Panc1 (cell line): ENCODE results near the gene TMPRSS13.

Experiments used
- CTCF ChIP-seq: fragments of 450-650 bp; IDR thresholded peaks from 2 replicates; pipeline ENCODE4 v1.5.1; 2017; ENCODE audit warnings: mild to moderate bottlenecking
- POLR2AphosphoS5 ChIP-seq: IDR thresholded peaks from 2 replicates; pipeline ENCODE4 v1.6.1; 2012; ENCODE audit warnings: mild to moderate bottlenecking, low read depth, low read length, moderate library complexity
- REST ChIP-seq, 2 experiments: IDR thresholded peaks; 2 replicates each; pipeline ENCODE4 v1.6.1; 2011 to 2012; ENCODE audit warnings: low read depth in 2 of 2, control low read depth in 1 of 2, low read length in 1 of 2, mild to moderate bottlenecking in 1 of 2, moderate library complexity in 1 of 2; ENCODE audit not compliant: insufficient read depth in 1 of 2
- TCF7L2 ChIP-seq: IDR thresholded peaks from 2 replicates; pipeline ENCODE4 v1.6.1; 2011; ENCODE audit warnings: mild to moderate bottlenecking, low read depth, low read length, inconsistent platforms

- no peak for TF ChIP-seq POLR2AphosphoS5
- TF ChIP-seq CTCF, result no peak
- no peak for TF ChIP-seq REST (IDR thresholded peaks at IDR 0.05; ENCODE audit: insufficient read depth in 1 of 2, low read depth in 2 of 2, low read length in 1 of 2)
- TF ChIP-seq TCF7L2, result no peak
These were observed 18.1 kb downstream of the TMPRSS13 start for GRCh38 chr11:117910941-117911655.
